ENCODE measurements around the gene CST7. TPM values are rescaled to one million over a fixed set of nuclear protein-coding genes. Genes with fewer than 3 reads are reported as not detected.
A peak's percentile ranks its signal among the peaks of the same experiment; 100 is the strongest.

The CST7 gene
- total RNA-seq, 1 donor from 2014 or later = not detected

GRCh38 chr20:24994470-24995368 lies 45.6 kb downstream of the CST7 start:
- peak; percentile 83 for DNase-seq
- peaks cover 6% of the 10 kb centered on the region for H3K27me3 Mint-ChIP-seq (ENCODE audit: unreplicated experiment)
- no peaks in the 10 kb centered on the region for H3K36me3 Mint-ChIP-seq (ENCODE audit: unreplicated experiment)
- peak overlapping the region; percentile 67 for H3K4me3 Mint-ChIP-seq (ENCODE audit: unreplicated experiment)
- peaks cover 22% of the 10 kb centered on the region for H3K4me1 Mint-ChIP-seq (ENCODE audit: low read depth, unreplicated experiment)
- H3K27ac Mint-ChIP-seq (ENCODE audit: unreplicated experiment) = no peak overlapping the region
- TF ChIP-seq, protein P1, sequence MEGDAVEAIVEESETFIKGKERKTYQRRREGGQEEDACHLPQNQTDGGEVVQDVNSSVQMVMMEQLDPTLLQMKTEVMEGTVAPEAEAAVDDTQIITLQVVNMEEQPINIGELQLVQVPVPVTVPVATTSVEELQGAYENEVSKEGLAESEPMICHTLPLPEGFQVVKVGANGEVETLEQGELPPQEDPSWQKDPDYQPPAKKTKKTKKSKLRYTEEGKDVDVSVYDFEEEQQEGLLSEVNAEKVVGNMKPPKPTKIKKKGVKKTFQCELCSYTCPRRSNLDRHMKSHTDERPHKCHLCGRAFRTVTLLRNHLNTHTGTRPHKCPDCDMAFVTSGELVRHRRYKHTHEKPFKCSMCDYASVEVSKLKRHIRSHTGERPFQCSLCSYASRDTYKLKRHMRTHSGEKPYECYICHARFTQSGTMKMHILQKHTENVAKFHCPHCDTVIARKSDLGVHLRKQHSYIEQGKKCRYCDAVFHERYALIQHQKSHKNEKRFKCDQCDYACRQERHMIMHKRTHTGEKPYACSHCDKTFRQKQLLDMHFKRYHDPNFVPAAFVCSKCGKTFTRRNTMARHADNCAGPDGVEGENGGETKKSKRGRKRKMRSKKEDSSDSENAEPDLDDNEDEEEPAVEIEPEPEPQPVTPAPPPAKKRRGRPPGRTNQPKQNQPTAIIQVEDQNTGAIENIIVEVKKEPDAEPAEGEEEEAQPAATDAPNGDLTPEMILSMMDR (IDR thresholded peaks at IDR 0.05; ENCODE audit: partially characterized antibody, unreplicated experiment) = peak; percentile 87
- peaks cover 7% of the 10 kb centered on the region for H3K9me3 Mint-ChIP-seq (ENCODE audit: unreplicated experiment)

- Mint-ChIP-seq H3K27me3 (ENCODE audit: unreplicated experiment) (peaks cover 6% of the 10 kb centered on the region), H3K9me3 (ENCODE audit: unreplicated experiment) (peaks cover 3% of the 10 kb centered on the region), H3K4me3 (ENCODE audit: unreplicated experiment) (no peak overlapping the region), H3K27ac (ENCODE audit: unreplicated experiment) (no peak overlapping the region), H3K4me1 (ENCODE audit: low read depth, unreplicated experiment) (peaks cover 14% of the 10 kb centered on the region), H3K36me3 (ENCODE audit: unreplicated experiment) (no peaks in the 10 kb centered on the region)
- TF ChIP-seq, protein P1 (IDR thresholded peaks at IDR 0.05; ENCODE audit: partially characterized antibody, unreplicated experiment) = no peak
- DNase-seq = no peak
Observed at GRCh38 chr20:24995741-24996448, 46.8 kb downstream of the CST7 start.

DNA sequence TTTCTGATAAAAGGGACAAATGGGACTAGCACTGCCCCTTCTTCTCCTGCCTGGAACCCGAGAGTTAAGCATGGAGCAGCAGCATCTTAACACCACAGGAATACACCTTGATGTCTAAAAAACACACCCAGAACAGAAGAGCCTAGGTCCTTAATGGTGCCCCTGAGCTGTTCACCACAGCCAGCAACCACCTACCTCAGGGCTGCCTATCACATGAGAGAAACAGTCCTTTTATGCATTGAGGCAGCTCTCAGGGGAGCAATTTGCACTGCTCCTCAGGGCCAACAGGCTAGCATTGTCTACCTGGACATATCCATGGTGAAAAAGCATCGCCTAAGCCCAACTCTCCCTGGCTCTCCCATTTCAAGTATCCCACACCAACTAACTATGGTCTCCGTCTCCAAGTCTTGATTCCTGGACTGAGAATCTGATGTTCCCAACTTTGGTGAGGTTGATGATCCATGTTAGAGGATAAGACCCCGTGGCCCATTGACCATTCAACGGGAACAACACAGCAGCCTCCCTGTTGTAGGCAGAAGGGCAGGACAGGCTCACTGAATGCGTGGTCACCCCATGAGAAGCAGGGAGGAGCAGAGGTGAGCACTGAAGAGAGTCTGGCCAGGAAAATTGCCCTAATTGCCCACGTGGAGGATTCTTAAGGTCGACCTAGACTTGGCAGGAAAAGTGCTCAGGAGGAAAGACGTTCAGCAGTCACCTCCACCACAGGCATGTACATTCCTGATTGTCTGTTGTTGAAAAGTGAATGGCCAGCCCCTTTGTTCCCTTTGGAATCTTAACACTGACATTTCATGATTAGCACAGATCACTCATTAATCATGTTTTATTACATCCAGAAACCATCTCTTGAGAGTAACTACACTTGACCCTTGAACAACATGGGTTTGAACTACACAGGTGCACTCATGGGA lies 47.6 kb downstream of the CST7 start:
- Mint-ChIP-seq H3K4me1 (ENCODE audit: low read depth, unreplicated experiment) (peaks cover 9% of the 10 kb centered on the region), H3K36me3 (ENCODE audit: unreplicated experiment) (no peaks in the 10 kb centered on the region), H3K27me3 (ENCODE audit: unreplicated experiment) (peaks cover 6% of the 10 kb centered on the region), H3K9me3 (ENCODE audit: unreplicated experiment) (peaks cover 3% of the 10 kb centered on the region), H3K27ac (ENCODE audit: unreplicated experiment) (no peak overlapping the region), H3K4me3 (ENCODE audit: unreplicated experiment) (no peak overlapping the region)
- TF ChIP-seq, protein P1 (IDR thresholded peaks at IDR 0.05; ENCODE audit: partially characterized antibody, unreplicated experiment) = no peak
- DNase-seq = no peak

- Mint-ChIP-seq H3K4me3 (ENCODE audit: unreplicated experiment) (no peak overlapping the region), H3K9me3 (ENCODE audit: unreplicated experiment) (no peaks in the 10 kb centered on the region), H3K4me1 (ENCODE audit: low read depth, unreplicated experiment) (peaks cover 9% of the 10 kb centered on the region), H3K36me3 (ENCODE audit: unreplicated experiment) (no peaks in the 10 kb centered on the region), H3K27ac (ENCODE audit: unreplicated experiment) (no peak overlapping the region), H3K27me3 (ENCODE audit: unreplicated experiment) (peaks cover 6% of the 10 kb centered on the region)
- DNase-seq = no peak
- TF ChIP-seq, protein P1 (IDR thresholded peaks at IDR 0.05; ENCODE audit: partially characterized antibody, unreplicated experiment) = no peak
Observed at GRCh38 chr20:24998121-24998520, 49.1 kb downstream of the CST7 start.

Measured in glutamatergic neuron (in vitro differentiated cells).